Caco-2 (cell line): Measurements from ENCODE around the gene CDC42EP5. TPM values are rescaled to one million over a fixed set of nuclear protein-coding genes. Genes with fewer than 3 reads are reported as not detected.

Experiments
- BruUV-seq: library from RNA; stranded (reverse); fragments of 400-500 nt; replicated peaks from 2 replicates; lab custom pipeline; 2021; lab: Mats Ljungman, UMichigan
- CTCF ChIA-PET: fragments of 300-600 bp; sonication (Branson Sonifier 250); formaldehyde crosslinking; loops from one replicate; lab custom pipeline; 2022; ENCODE audit warnings: antibody characterized with exemption; lab: Charles Lee
- POLR2A ChIA-PET: fragments of 300-600 bp; sonication (Branson Sonifier 250); formaldehyde crosslinking; loops from one replicate; lab custom pipeline; 2022; ENCODE audit warnings: antibody characterized with exemption; lab: Charles Lee
- DNase-seq, 2 experiments: peaks; one replicate each; pipeline versions ENCODE4 v3.0.0 to v3.0.0-alpha.2; 2020 to 2022
- H3K27me3 ChIP-seq: replicated peaks from 2 replicates; pipeline ENCODE4 v1.6.0; 2011; ENCODE audit warnings: low read length; ENCODE audit not compliant: control insufficient read depth, insufficient read depth
- H3K36me3 ChIP-seq: 2 replicates; pipeline ENCODE4 v1.5.1; 2011; ENCODE audit warnings: low read length; ENCODE audit not compliant: control insufficient read depth, insufficient read depth
- H3K4me1 ChIP-seq: fragments of 250-450 bp; sonication (Bioruptor Pico); 2 replicates; pipeline ENCODE4 v1.5.1; 2020; ENCODE audit warnings: mild to moderate bottlenecking
- H3K4me3 ChIP-seq: 2 replicates; pipeline ENCODE4 v1.5.1; 2011; ENCODE audit warnings: low read depth, mild to moderate bottlenecking, control low read depth, low read length
- H3K9me3 ChIP-seq: fragments of 250-450 bp; sonication (Bioruptor Pico); 2 replicates; pipeline ENCODE4 v1.5.1; 2020; ENCODE audit warnings: mild to moderate bottlenecking, moderate library complexity
- H3K27ac Mint-ChIP-seq: one replicate; pipeline ENCODE4 v1.8.0; 2022; ENCODE audit warnings: mixed read lengths; ENCODE audit not compliant: unreplicated experiment
- H3K27me3 Mint-ChIP-seq: one replicate; pipeline ENCODE4 v1.8.0; 2022; ENCODE audit warnings: mixed read lengths; ENCODE audit not compliant: insufficient read depth, unreplicated experiment
- H3K36me3 Mint-ChIP-seq: one replicate; pipeline ENCODE4 v1.8.0; 2022; ENCODE audit warnings: mild to moderate bottlenecking, mixed read lengths; ENCODE audit not compliant: insufficient read depth, unreplicated experiment
- H3K4me1 Mint-ChIP-seq: one replicate; pipeline ENCODE4 v1.8.0; 2022; ENCODE audit warnings: low read depth, mixed read lengths; ENCODE audit not compliant: unreplicated experiment
- H3K4me3 Mint-ChIP-seq: one replicate; pipeline ENCODE4 v1.8.0; 2022; ENCODE audit warnings: mild to moderate bottlenecking, moderate library complexity, mixed read lengths; ENCODE audit not compliant: unreplicated experiment
- H3K9me3 Mint-ChIP-seq: one replicate; pipeline ENCODE4 v1.8.0; 2022; ENCODE audit warnings: mixed read lengths; ENCODE audit not compliant: unreplicated experiment
- CTCF ChIP-seq, 2 experiments: fragments of 200-600 bp in 1 of 2; IDR thresholded peaks; 1 replicate in 1 of 2; 2 replicates in 1 of 2; pipeline versions ENCODE4 v1.5.1 to v1.8.0; 2011 to 2022; ENCODE audit warnings: antibody characterized with exemption in 1 of 2, control low read depth in 1 of 2, inconsistent platforms in 1 of 2, low read depth in 1 of 2, low read length in 1 of 2, mild to moderate bottlenecking in 1 of 2, moderate library complexity in 1 of 2; ENCODE audit not compliant: insufficient read depth in 1 of 2, severe bottlenecking in 1 of 2, unreplicated experiment in 1 of 2
- intact Hi-C: fragments of 100-400 bp; cut with micrococcal nuclease; formaldehyde crosslinking; loops from one replicate; pipeline ENCODE4 v1.10.0; 2022; ENCODE audit not compliant: unreplicated experiment
- total RNA-seq: library from RNA; stranded (reverse); gene quantifications from 2 replicates; pipeline ENCODE4 v1.2.3, GENCODE V29; 2022

CDC42EP5 gene
- total RNA-seq, 1 experiment from 2014 or later: 8.6 TPM

- H3K36me3 ChIP-seq: no peaks in the 10 kb centered on the region
- CTCF ChIA-PET: interaction anchor here (0.7 kb wide), 1 partner anchor 36 kb away, joined by 3 read pairs; no protein-coding TSS in a partner anchor
- no peak overlapping the region for H3K4me3 ChIP-seq
- H3K4me1 ChIP-seq: peaks cover 5% of the 10 kb centered on the region; the same call in 1 of the 2 replicates
- no peaks in the 10 kb centered on the region for H3K27me3 ChIP-seq
- peaks cover 6% of the 10 kb centered on the region for H3K27me3 Mint-ChIP-seq
- no peak for DNase-seq
- BruUV-seq: no TSS peak
- POLR2A ChIA-PET: no interaction called here
- no peak overlapping the region for H3K4me3 Mint-ChIP-seq
- H3K4me1 Mint-ChIP-seq: no peaks in the 10 kb centered on the region
- H3K36me3 Mint-ChIP-seq: peaks cover 21% of the 10 kb centered on the region
- intact Hi-C loops: no loop called here
- no peak for TF ChIP-seq CTCF (IDR thresholded peaks at IDR 0.05; ENCODE audit: insufficient read depth in 1 of 2, low read depth in 1 of 2, low read length in 1 of 2, severe bottlenecking in 1 of 2, unreplicated experiment in 1 of 2)
- no peaks in the 10 kb centered on the region for H3K9me3 ChIP-seq
- peak overlapping the region; percentile 43 for H3K27ac Mint-ChIP-seq
- H3K9me3 Mint-ChIP-seq: no peaks in the 10 kb centered on the region
Observed at GRCh38 chr19:54425382-54425723, 47.7 kb downstream of the CDC42EP5 start.

GRCh38 chr19:54424660-54425381, 48.3 kb downstream of the CDC42EP5 start:
- POLR2A ChIA-PET: no interaction called here
- no peak overlapping the region for H3K4me3 ChIP-seq
- H3K9me3 ChIP-seq: no peaks in the 10 kb centered on the region
- DNase-seq: no peak
- CTCF ChIA-PET: interaction anchor here (0.7 kb wide), 1 partner anchor 36 kb away, joined by 3 read pairs; no protein-coding TSS in a partner anchor
- Mint-ChIP-seq H3K9me3 (no peaks in the 10 kb centered on the region), H3K36me3 (peaks cover 16% of the 10 kb centered on the region), H3K4me1 (no peaks in the 10 kb centered on the region), H3K27me3 (peaks cover 6% of the 10 kb centered on the region), H3K27ac (peak overlapping the region; percentile 43), H3K4me3 (no peak overlapping the region)
- no peaks in the 10 kb centered on the region for H3K27me3 ChIP-seq
- H3K4me1 ChIP-seq: peaks cover 10% of the 10 kb centered on the region
- no peak for TF ChIP-seq CTCF (IDR thresholded peaks at IDR 0.05; ENCODE audit: insufficient read depth in 1 of 2, low read depth in 1 of 2, low read length in 1 of 2, severe bottlenecking in 1 of 2, unreplicated experiment in 1 of 2)
- BruUV-seq: no TSS peak
- H3K36me3 ChIP-seq: no peaks in the 10 kb centered on the region
- intact Hi-C loops: no loop called here

GRCh38 chr19:54424201-54424600, 48.9 kb downstream of the CDC42EP5 start:
- BruUV-seq: no TSS peak
- Histone ChIP-seq H3K27me3 (no peaks in the 10 kb centered on the region), H3K9me3 (no peaks in the 10 kb centered on the region), H3K4me3 (no peak overlapping the region), H3K36me3 (no peaks in the 10 kb centered on the region), H3K4me1 (peaks cover 12% of the 10 kb centered on the region)
- TF ChIP-seq CTCF (IDR thresholded peaks at IDR 0.05; ENCODE audit: insufficient read depth in 1 of 2, low read depth in 1 of 2, low read length in 1 of 2, severe bottlenecking in 1 of 2, unreplicated experiment in 1 of 2): no peak
- CTCF ChIA-PET: no interaction called here
- peaks cover 3% of the 10 kb centered on the region for H3K27me3 Mint-ChIP-seq
- H3K4me1 Mint-ChIP-seq: no peaks in the 10 kb centered on the region
- H3K9me3 Mint-ChIP-seq: no peaks in the 10 kb centered on the region
- POLR2A ChIA-PET: interaction anchor here (0.6 kb wide), 1 partner anchor 18 kb away, joined by 5 read pairs; no protein-coding TSS in a partner anchor
- no peak for DNase-seq
- H3K4me3 Mint-ChIP-seq: no peak overlapping the region
- no peak overlapping the region for H3K27ac Mint-ChIP-seq
- intact Hi-C loops: no loop called here
- H3K36me3 Mint-ChIP-seq: peaks cover 10% of the 10 kb centered on the region
